GM23248 (cell line): ENCODE measurements around the gene CCDC136.

Source experiments
- EZH2 ChIP-seq: fragments of 200-600 bp; sonication (generic); IDR thresholded peaks from 2 replicates; pipeline ENCODE4 v1.6.1; 2018; ENCODE audit warnings: antibody characterized with exemption, mild to moderate bottlenecking; ENCODE audit not compliant: insufficient read depth, poor library complexity, severe bottlenecking
- EZH2phosphoT487 ChIP-seq: fragments of 200-600 bp; sonication (generic); IDR thresholded peaks from 2 replicates; pipeline ENCODE4 v1.6.1; 2018; ENCODE audit warnings: antibody characterized with exemption, moderate library complexity, mild to moderate bottlenecking, low read depth; ENCODE audit not compliant: insufficient read depth

DNA sequence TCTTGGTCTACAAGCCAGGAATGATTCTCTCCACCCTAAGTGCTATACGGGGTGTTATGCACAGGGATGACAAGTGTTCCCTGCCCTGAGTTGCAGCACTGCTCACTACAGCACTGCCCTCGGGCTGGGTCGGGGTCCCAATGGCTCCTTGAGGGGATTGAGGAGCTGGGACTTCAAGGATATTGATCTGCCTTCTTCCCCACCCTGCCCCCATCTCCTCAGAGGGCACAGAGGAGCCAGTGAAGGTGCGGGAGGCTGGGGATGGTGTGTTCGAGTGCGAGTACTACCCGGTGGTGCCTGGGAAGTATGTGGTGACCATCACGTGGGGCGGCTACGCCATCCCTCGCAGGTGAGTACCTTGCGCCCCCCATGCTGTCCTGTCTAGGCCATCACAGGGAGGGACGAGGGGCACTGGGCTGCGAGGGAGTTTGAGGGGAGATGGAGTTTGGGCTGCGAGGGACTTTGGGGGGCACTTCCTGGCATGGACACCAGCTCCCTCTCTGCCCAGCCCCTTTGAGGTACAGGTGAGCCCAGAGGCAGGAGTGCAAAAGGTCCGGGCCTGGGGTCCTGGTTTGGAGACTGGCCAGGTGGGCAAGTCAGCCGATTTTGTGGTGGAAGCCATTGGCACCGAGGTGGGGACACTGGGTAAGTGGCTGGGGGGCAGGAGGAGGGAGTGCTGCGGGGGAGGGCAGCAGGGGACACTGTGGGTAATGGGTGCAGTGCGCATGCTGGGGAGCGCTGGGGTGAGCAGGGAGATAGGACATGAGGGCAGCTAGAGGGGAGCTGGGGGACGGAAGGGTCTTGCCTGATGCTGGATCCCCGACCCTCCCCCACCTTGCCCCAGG, 48.8 kb downstream of the CCDC136 start:
- TF ChIP-seq EZH2 = no peak
- TF ChIP-seq EZH2phosphoT487 = no peak
